AG04449 (cell line): Measurements from ENCODE around the gene TACC3.

Experiments used
- CTCF ChIA-PET: fragments of 350-600 bp; formaldehyde crosslinking; extraction: SDS; loops from one replicate; lab custom pipeline; 2021; ENCODE audit warnings: antibody characterized with exemption; lab: Yijun Ruan, JAX
- POLR2A ChIA-PET: fragments of 400-600, 350-600 bp; formaldehyde crosslinking; extraction: SDS; loops from one replicate; lab custom pipeline; 2020; ENCODE audit warnings: antibody characterized with exemption, inconsistent platforms; lab: Yijun Ruan, JAX
- DNase-seq: peaks from one replicate; pipeline ENCODE4 v3.0.0-alpha.2; 2010; ENCODE audit warnings: low read depth, low spot score
- H3K4me3 ChIP-seq: 2 replicates; pipeline ENCODE4 v1.5.1; 2011; ENCODE audit warnings: low read depth, mild to moderate bottlenecking, control low read depth, low read length
- TF ChIP-seq, protein P1 (sequence below): IDR thresholded peaks from one replicate; pipeline ENCODE4 v1.5.1; 2011; ENCODE audit warnings: mild to moderate bottlenecking, moderate library complexity, low read length, control low read depth, inconsistent platforms; ENCODE audit not compliant: insufficient read depth; ENCODE audit errors: missing control alignments

The TACC3 gene

DNA sequence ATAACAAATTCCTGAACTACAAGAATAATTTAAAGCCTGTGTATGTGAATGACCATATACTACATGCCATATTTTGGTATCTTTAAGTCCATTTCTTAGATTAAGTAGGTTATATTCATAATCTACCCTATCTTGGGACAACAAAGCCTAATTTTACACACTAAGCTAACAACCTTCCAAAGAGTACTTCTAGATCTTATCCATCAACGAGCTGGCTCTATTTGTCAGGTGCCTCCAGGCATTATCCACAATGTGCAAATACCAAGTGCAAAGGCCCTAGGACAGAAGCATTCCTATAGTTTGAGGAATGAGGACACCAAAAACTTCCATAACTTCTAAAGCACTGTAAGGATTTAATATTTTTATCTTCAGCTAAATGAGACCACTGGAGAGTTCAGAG, 12.7 kb upstream of the TACC3 start:
- TF ChIP-seq, protein P1, sequence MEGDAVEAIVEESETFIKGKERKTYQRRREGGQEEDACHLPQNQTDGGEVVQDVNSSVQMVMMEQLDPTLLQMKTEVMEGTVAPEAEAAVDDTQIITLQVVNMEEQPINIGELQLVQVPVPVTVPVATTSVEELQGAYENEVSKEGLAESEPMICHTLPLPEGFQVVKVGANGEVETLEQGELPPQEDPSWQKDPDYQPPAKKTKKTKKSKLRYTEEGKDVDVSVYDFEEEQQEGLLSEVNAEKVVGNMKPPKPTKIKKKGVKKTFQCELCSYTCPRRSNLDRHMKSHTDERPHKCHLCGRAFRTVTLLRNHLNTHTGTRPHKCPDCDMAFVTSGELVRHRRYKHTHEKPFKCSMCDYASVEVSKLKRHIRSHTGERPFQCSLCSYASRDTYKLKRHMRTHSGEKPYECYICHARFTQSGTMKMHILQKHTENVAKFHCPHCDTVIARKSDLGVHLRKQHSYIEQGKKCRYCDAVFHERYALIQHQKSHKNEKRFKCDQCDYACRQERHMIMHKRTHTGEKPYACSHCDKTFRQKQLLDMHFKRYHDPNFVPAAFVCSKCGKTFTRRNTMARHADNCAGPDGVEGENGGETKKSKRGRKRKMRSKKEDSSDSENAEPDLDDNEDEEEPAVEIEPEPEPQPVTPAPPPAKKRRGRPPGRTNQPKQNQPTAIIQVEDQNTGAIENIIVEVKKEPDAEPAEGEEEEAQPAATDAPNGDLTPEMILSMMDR, result no peak
- DNase-seq, result no peak
- ChIA-PET POLR2A (no interaction called here), CTCF (interaction anchor here (0.9 to 10.5 kb wide), 6 partner anchors 9 to 39 kb away, joined by 3 to 195 read pairs (median 10); no protein-coding TSS in a partner anchor)
- no peak overlapping the region for H3K4me3 ChIP-seq

DNA sequence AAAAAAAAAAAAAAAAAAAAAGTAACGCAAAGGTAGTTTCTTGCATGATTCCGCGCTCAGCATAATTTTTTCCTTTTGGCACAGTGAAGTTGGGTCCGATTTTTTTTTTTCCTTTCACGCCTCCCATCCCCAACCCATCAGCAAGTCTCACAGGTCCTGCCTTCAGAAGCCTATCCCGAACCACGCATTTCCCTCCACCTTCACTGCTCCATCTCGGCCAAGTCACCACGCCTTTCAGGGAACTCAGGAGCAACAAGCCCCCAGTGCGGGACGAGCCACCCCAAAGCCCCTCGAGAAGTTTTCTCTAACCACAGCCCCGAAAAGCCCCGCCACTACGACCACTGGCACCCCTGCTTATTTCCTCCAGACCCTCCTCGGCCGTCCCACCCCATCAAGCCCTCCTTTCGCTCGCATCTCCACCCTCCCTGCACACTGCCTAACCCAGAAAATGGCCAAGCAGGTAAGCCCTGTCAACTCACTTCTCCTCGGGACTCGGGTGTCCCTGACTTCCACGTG, 10.2 kb upstream of the TACC3 start:
- TF ChIP-seq, protein P1, result no peak
- ChIA-PET CTCF (interaction anchor here (3.8 to 7.8 kb wide), 2 partner anchors 16 to 18 kb away, joined by 20 to 56 read pairs; no protein-coding TSS in a partner anchor), POLR2A (interaction anchor here (0.7 kb wide), 1 partner anchor 10 kb away, joined by 3 read pairs; the partner anchor contains the start of genes TACC3 and TMEM129)
- no peak for DNase-seq
- peak overlapping the region; percentile 89 for H3K4me3 ChIP-seq

DNA sequence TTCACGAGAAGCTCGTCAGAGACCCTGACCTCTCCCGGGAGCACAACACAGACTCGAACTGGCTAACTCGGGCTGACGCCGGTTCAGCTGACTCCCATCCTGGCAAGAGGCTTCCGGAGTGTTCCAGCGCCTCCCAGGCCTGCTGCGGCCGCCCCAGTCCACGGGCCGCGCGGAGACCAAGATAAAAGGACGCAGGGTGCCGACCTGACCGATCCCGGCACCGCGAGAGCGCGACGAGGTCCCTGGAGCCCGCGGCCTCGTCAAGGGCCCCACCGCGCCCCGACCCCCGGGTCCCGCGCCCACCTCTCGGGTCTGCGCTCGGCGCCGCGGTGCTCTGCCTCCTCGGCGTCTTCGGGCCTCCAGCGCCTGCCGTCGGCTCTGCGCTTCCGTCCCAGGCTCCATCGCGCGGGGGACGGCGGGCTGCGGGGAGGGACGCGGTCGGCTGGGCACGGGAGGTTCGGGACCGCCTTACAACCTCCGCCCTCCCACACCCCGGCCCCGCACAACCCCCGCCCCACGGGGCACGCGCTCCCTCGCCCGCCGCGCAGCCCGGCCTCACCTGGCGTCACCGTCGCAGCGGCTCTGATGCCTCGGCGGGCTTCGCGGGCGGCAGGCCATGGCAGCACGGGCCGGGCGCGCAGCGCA, 9.6 kb upstream of the TACC3 start:
- no peak for DNase-seq

DNA sequence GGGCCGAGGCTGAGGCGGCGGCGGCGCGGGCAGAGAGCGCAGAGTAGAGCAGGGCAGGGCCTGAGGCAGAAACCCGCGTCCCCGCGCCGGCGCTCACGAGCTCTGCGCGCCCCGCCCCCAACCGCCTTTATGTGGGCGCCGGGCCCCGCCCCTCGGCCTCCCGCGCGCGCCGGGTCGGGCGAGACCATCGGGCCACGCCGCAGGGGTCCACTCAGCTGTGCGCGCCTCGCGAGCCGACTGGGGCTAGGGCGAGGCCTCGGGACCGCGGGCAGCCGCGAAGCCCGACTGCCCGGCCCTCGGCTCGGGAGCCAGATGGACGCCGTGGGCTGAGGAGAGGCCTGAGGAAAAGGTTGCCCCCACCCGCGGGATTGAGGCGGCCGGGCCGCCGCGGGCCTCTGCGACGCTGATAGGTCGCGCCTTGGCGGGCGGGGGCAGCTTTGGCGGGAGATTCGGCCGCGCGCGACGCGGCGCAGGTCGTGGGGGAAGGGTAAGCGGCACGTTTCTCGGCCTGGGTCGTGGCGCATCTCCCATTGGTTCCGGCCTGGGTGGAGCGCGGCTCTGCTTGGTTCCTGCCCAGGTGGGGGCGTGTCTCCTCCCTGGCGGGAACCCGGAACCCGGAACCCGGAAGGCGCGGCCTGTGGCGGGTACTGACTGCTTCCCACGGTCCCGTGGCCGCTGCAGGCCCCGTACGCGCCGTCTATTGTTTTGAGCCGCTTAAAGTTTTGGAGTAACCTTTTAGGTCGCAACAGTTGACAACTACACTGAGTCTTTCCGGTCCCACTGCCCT, 8.9 kb upstream of the TACC3 start, which contains the start of gene SLBP:
SLBP (minus strand) TSS at position 104 of the 787 bp plus-strand sequence. CDS start 131 bp downstream, outside the sequence.
- POLR2A ChIA-PET, result interaction anchor here (0.6 to 1.3 kb wide), 7 partner anchors 8 to 163 kb away, joined by 3 to 21 read pairs (median 4); partner anchors contain the start of genes TACC3 and TMEM129
- CTCF ChIA-PET, result interaction anchor here (1.1 to 7.8 kb wide), 4 partner anchors 8 to 19 kb away, joined by 3 to 56 read pairs (median 12); no protein-coding TSS in a partner anchor
- no peak for DNase-seq
- H3K4me3 ChIP-seq, result peak within 1 kb of the TSS; percentile 89
- TF ChIP-seq, protein P1, result no peak

More for the DNA sequence above, 9.6 kb upstream of the TACC3 start:
- ChIA-PET POLR2A (interaction anchor here (0.6 to 1.3 kb wide), 7 partner anchors 9 to 164 kb away, joined by 3 to 21 read pairs (median 3); partner anchors contain the start of genes TACC3 and TMEM129), CTCF (interaction anchor here (3.8 to 7.8 kb wide), 2 partner anchors 15 to 19 kb away, joined by 20 to 56 read pairs; no protein-coding TSS in a partner anchor)
- H3K4me3 ChIP-seq, result peak overlapping the region; percentile 89
- TF ChIP-seq, protein P1, result no peak

DNA sequence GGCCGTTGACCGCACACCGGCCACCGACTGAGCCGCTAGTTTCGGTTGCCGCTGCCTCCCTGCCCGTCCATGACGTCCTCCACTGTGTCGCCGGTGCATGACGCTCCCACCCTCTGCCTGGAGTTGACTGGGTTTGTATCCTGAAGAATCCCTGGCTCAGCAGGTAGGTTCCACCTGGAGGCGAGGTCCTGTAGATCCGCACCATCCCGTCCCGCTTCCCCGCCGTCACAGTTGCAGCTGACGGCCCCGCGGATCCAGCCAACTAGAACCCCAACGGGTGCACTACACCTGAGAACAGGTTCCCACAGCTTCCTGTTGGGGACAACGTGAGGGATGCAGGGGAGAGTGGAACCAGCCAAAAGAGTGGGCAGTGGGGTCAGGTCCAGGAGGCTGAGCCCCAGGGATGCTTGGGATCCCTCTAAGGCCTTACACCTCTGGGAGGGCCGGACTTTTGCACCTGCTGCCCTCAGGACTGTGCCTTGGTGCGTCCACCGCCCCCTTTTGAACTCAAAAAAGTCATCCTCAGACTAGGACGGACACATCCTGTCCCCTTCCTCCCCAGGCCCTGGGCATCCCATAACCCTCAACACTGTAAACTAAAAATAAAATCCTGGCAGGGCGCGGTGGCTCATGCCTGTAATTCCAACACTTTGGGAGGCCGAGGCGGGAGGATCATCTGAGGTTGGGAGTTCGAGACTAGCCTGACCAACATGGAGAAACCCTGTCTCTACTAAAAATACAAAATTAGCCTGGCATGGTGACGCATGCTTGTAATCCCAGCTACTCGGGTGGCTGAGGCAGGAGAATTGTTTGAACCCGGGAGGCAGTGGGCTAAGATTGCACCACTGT, 8.1 kb upstream of the TACC3 start:
- DNase-seq, result no peak
- H3K4me3 ChIP-seq, result peak overlapping the region; percentile 89
- ChIA-PET CTCF (interaction anchor here (1.1 to 7.8 kb wide), 4 partner anchors 9 to 20 kb away, joined by 3 to 56 read pairs (median 12); no protein-coding TSS in a partner anchor), POLR2A (interaction anchor here (0.9 to 1.3 kb wide), 4 partner anchors 8 to 85 kb away, joined by 3 to 21 read pairs (median 6); partner anchors contain the start of genes TACC3 and TMEM129)
- TF ChIP-seq, protein P1, result no peak
